IMR-90 (cell line): Measurements from ENCODE around the gene USP47. TPM values are rescaled to one million over a fixed set of nuclear protein-coding genes. Genes with fewer than 3 reads are reported as not detected.

Source experiments
- ATAC-seq: fragments of 200-7000 bp; cut with Tn5 transposase; 2 replicates; pipeline ENCODE4 v1.9.1; 2020; ENCODE audit warnings: low read depth, mild to moderate bottlenecking, moderate library complexity
- BruUV-seq: library from RNA; stranded (reverse); fragments of 400-500 nt; replicated peaks from 2 replicates; lab custom pipeline; 2021; lab: Mats Ljungman, UMichigan
- CTCF ChIA-PET: fragments of 300-600 bp; formaldehyde crosslinking; extraction: SDS; loops from one replicate; lab custom pipeline; 2021; ENCODE audit warnings: antibody characterized with exemption; lab: Yijun Ruan, JAX
- POLR2A ChIA-PET: fragments of 300-600 bp; sonication (Branson Sonifier 250); formaldehyde crosslinking; loops from one replicate; lab custom pipeline; 2022; ENCODE audit warnings: antibody characterized with exemption; ENCODE audit not compliant: unreplicated experiment; lab: Charles Lee
- DNase-seq: peaks from one replicate; pipeline ENCODE4 v3.0.0; 2013
- H2AFZ ChIP-seq: replicated peaks from 2 replicates; pipeline ENCODE3; 2013; ENCODE audit warnings: low read length, mild to moderate bottlenecking; ENCODE audit not compliant: poor library complexity
- H2AK5ac ChIP-seq: 2 replicates; pipeline ENCODE4 v1.6.1; 2013; ENCODE audit warnings: low read depth, low read length, inconsistent platforms
- H2AK9ac ChIP-seq: replicated peaks from 2 replicates; pipeline ENCODE3; 2013; ENCODE audit warnings: mild to moderate bottlenecking, low read depth, low read length, moderate library complexity; ENCODE audit not compliant: poor library complexity
- H2BK120ac ChIP-seq: 2 replicates; pipeline ENCODE4 v1.6.1; 2013; ENCODE audit warnings: low read depth, low read length, inconsistent platforms
- H2BK15ac ChIP-seq: 3 replicates; pipeline ENCODE4 v1.6.1; 2013; ENCODE audit warnings: low read depth, low read length, inconsistent platforms
- H2BK20ac ChIP-seq: 2 replicates; pipeline ENCODE4 v1.6.1; 2013; ENCODE audit warnings: low read depth, mild to moderate bottlenecking, inconsistent platforms, low read length, moderate library complexity
- H2BK5ac ChIP-seq: 2 replicates; pipeline ENCODE4 v1.6.1; 2013; ENCODE audit warnings: mild to moderate bottlenecking, low read depth, low read length, inconsistent platforms; ENCODE audit not compliant: poor library complexity, severe bottlenecking
- H3K14ac ChIP-seq: replicated peaks from 2 replicates; pipeline ENCODE4 v1.6.1; 2013; ENCODE audit warnings: low read depth, low read length, inconsistent platforms
- H3K18ac ChIP-seq: 2 replicates; pipeline ENCODE4 v1.6.1; 2013; ENCODE audit warnings: low read depth, low read length, control low read depth
- H3K23ac ChIP-seq: 2 replicates; pipeline ENCODE4 v1.6.1; 2013; ENCODE audit warnings: low read depth, low read length, inconsistent platforms
- H3K27ac ChIP-seq: 2 replicates; pipeline ENCODE4 v1.5.1; 2013; ENCODE audit warnings: mild to moderate bottlenecking, control low read depth, low read length; ENCODE audit not compliant: insufficient read depth
- H3K27me3 ChIP-seq: 2 replicates; pipeline ENCODE4 v1.6.1; 2013; ENCODE audit warnings: low read length; ENCODE audit not compliant: control insufficient read depth, insufficient read depth
- H3K36me3 ChIP-seq: 2 replicates; pipeline ENCODE4 v1.6.1; 2013; ENCODE audit warnings: low read length, mixed read lengths; ENCODE audit not compliant: control insufficient read depth, insufficient read depth
- H3K4ac ChIP-seq: 2 replicates; pipeline ENCODE4 v1.6.1; 2013; ENCODE audit warnings: low read depth, low read length, inconsistent platforms
- H3K4me1 ChIP-seq: 2 replicates; pipeline ENCODE4 v1.6.1; 2013; ENCODE audit warnings: low read length, mixed read lengths; ENCODE audit not compliant: control insufficient read depth, insufficient read depth
- H3K4me2 ChIP-seq: 2 replicates; pipeline ENCODE4 v1.6.1; 2013; ENCODE audit warnings: low read depth, mild to moderate bottlenecking, control low read depth, low read length, moderate library complexity
- H3K4me3 ChIP-seq: 2 replicates; pipeline ENCODE4 v1.5.1; 2013; ENCODE audit warnings: low read depth, mild to moderate bottlenecking, control low read depth, low read length, moderate library complexity; ENCODE audit not compliant: insufficient read depth
- H3K56ac ChIP-seq: 2 replicates; pipeline ENCODE4 v1.6.1; 2013; ENCODE audit warnings: low read length, inconsistent platforms; ENCODE audit not compliant: insufficient read depth; ENCODE audit errors: extremely low read depth
- H3K79me1 ChIP-seq, 2 experiments: 2 replicates each; pipeline ENCODE4 v1.6.1; 2013; ENCODE audit warnings: low read length in 2 of 2, inconsistent platforms in 1 of 2, low read depth in 1 of 2
- H3K9ac ChIP-seq: 2 replicates; pipeline ENCODE4 v1.6.1; 2013; ENCODE audit warnings: low read depth, low read length, control low read depth
- H3K9me1 ChIP-seq: 2 replicates; pipeline ENCODE4 v1.6.1; 2013; ENCODE audit warnings: low read length, inconsistent platforms; ENCODE audit not compliant: insufficient read depth
- H3K9me3 ChIP-seq: 2 replicates; pipeline ENCODE4 v1.6.1; 2013; ENCODE audit warnings: low read length; ENCODE audit not compliant: control insufficient read depth, insufficient read depth
- H4K20me1 ChIP-seq: 2 replicates; pipeline ENCODE4 v1.6.1; 2013; ENCODE audit warnings: low read length, inconsistent platforms; ENCODE audit not compliant: insufficient read depth
- H4K5ac ChIP-seq: 2 replicates; pipeline ENCODE4 v1.6.1; 2013; ENCODE audit warnings: mild to moderate bottlenecking, low read depth, low read length, control low read depth
- H4K8ac ChIP-seq, 2 experiments: 2 replicates each; pipeline ENCODE4 v1.6.1; 2013; ENCODE audit warnings: low read depth in 2 of 2, low read length in 2 of 2, control low read depth in 1 of 2, inconsistent platforms in 1 of 2
- H4K91ac ChIP-seq: 2 replicates; pipeline ENCODE4 v1.6.1; 2013; ENCODE audit warnings: low read depth, low read length, inconsistent platforms; ENCODE audit not compliant: insufficient read depth
- BHLHE40 ChIP-seq: fragments of 150-350 bp; IDR thresholded peaks from 2 replicates; pipeline ENCODE4 v1.6.1; 2016; ENCODE audit warnings: mild to moderate bottlenecking, low read depth, low read length
- CEBPB ChIP-seq: IDR thresholded peaks from 2 replicates; pipeline ENCODE4 v1.6.1; 2012; ENCODE audit warnings: low read depth, low read length, improper control_type of control experiment
- CHD1 ChIP-seq: IDR thresholded peaks from 2 replicates; pipeline ENCODE4 v1.6.1; 2012; ENCODE audit warnings: low read depth, low read length, improper control_type of control experiment
- FOS ChIP-seq: fragments of 150-350 bp; IDR thresholded peaks from 2 replicates; pipeline ENCODE4 v1.6.1; 2016; ENCODE audit warnings: low read depth, low read length
- MAFK ChIP-seq: IDR thresholded peaks from 2 replicates; pipeline ENCODE4 v1.6.1; 2012; ENCODE audit warnings: low read depth, low read length, improper control_type of control experiment
- MAZ ChIP-seq: IDR thresholded peaks from 2 replicates; pipeline ENCODE4 v1.6.1; 2012; ENCODE audit warnings: low read depth, mild to moderate bottlenecking, low read length, improper control_type of control experiment, moderate library complexity, borderline replicate concordance
- MXI1 ChIP-seq: IDR thresholded peaks from 2 replicates; pipeline ENCODE4 v1.6.1; 2012; ENCODE audit warnings: low read depth, mild to moderate bottlenecking, low read length, moderate library complexity, borderline replicate concordance
- NFE2L2 ChIP-seq: fragments of 150-350 bp; IDR thresholded peaks from 2 replicates; pipeline ENCODE4 v1.6.1; 2016; ENCODE audit warnings: low read depth, mild to moderate bottlenecking, low read length
- RFX5 ChIP-seq: IDR thresholded peaks from 2 replicates; pipeline ENCODE4 v1.8.0; 2012; ENCODE audit warnings: low read depth, mild to moderate bottlenecking, low read length, moderate library complexity
- WGBS, 2 experiments: methylation state at CpG; one replicate each; pipeline versions ENCODE4 v1.1.5 to v1.1.7; 2013; ENCODE audit warnings: missing lambda C conversion rate in 2 of 2; ENCODE audit not compliant: insufficient read length in 1 of 2; ENCODE audit errors: extremely low coverage in 2 of 2; 5-methylcytosine and 5-hydroxymethylcytosine counted together
- dilution Hi-C: fragments of 300-500 bp; cut with HindIII; formaldehyde crosslinking; loops from one replicate; pipeline ENCODE4 v1.14.3; 2018; ENCODE audit warnings: low sequenced_read_pairs; ENCODE audit not compliant: unreplicated experiment
- in situ Hi-C: fragments of 300-500 bp; cut with MboI; formaldehyde crosslinking; loops from 3 replicates; pipeline ENCODE4 v1.14.3; 2019; ENCODE audit warnings: low sequenced_read_pairs, inconsistent platforms, mixed read lengths
- intact Hi-C: fragments of 100-400 bp; cut with micrococcal nuclease; formaldehyde crosslinking; loops from 2 replicates; pipeline ENCODE4 v1.10.0; 2022
- polyA plus RNA-seq, 3 experiments: library from polyadenylated mRNA; depleted of rRNA; stranded (reverse); fragments of >200 nt; gene quantifications; 2 replicates each; pipeline ENCODE4 v1.2.3, GENCODE V29; 2012; ENCODE audit warnings: low replicate concordance in 1 of 3
- total RNA-seq: library from RNA; depleted of rRNA; stranded (reverse); fragments of >200 nt; gene quantifications from 2 replicates; pipeline ENCODE4 v1.2.3, GENCODE V29; 2012
- TF ChIP-seq, protein P1 (sequence below): fragments of 150-350 bp; IDR thresholded peaks from 2 replicates; pipeline ENCODE4 v1.6.1; 2017; ENCODE audit warnings: mild to moderate bottlenecking, antibody characterized with exemption, low read length, low read depth
- TF ChIP-seq, protein P2 (sequence below): conservative IDR thresholded peaks from 2 replicates; pipeline ENCODE4 v1.5.1; 2012; ENCODE audit warnings: mild to moderate bottlenecking, low read depth, low read length, improper control_type of control experiment

USP47 gene
- total and polyA plus RNA-seq, 2 of the 4 experiments (the other 2 are of a cell fraction): 15.0 to 110 TPM

DNA sequence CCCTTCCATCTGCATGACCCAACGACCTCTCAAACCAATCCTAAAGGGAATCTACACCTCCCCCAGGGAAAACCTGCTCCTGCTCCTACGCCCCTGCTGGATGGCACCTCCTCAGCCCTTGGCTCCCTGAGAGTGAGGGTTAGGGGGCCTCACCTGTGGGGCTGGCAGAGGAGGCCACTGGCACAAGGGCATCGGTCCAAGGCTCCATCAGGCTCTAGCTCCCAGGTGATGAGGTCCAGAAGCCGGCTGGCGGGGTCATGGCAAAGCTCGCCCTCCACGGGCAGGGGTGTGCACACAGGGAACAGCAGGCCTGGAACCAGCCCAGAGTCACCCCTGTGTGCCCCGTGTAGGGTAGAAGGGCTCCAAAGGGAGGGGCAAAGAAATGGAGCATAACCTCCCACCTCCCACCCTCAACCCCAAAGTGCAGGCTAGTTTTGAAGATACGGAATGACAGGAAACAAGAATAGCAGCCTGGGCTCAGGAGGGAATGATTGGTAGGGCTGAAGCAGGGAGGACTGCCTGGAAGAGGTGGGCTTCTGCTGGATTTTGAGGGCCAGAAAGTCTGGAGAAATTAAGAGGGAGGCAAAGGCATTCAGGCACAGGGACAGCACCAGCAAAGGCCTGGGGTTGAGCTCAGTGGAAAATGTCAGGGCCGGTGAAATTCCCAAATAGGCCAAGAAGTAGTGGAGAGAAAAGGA lies 124.0 kb downstream of the USP47 start:
- no peak overlapping the region; the same call in 1 of the 2 replicates for H3K4ac ChIP-seq
- H2AK9ac ChIP-seq: no peak overlapping the region
- WGBS, 2 experiments: 100% methylated on average over 4 of the region's 10 CpGs; no CpG with 5 or more reads in 1 of the 2 experiments
- no TSS peak for BruUV-seq
- H2BK20ac ChIP-seq: no peak overlapping the region
- no peak for TF ChIP-seq MAZ
- TF ChIP-seq, protein P1, sequence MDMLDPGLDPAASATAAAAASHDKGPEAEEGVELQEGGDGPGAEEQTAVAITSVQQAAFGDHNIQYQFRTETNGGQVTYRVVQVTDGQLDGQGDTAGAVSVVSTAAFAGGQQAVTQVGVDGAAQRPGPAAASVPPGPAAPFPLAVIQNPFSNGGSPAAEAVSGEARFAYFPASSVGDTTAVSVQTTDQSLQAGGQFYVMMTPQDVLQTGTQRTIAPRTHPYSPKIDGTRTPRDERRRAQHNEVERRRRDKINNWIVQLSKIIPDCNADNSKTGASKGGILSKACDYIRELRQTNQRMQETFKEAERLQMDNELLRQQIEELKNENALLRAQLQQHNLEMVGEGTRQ: no peak
- TF ChIP-seq NFE2L2: no peak
- no peak for TF ChIP-seq CEBPB
- no peak for TF ChIP-seq RFX5
- no peak for TF ChIP-seq BHLHE40
- no peak for TF ChIP-seq FOS
- TF ChIP-seq MAFK: no peak
- TF ChIP-seq, protein P2, sequence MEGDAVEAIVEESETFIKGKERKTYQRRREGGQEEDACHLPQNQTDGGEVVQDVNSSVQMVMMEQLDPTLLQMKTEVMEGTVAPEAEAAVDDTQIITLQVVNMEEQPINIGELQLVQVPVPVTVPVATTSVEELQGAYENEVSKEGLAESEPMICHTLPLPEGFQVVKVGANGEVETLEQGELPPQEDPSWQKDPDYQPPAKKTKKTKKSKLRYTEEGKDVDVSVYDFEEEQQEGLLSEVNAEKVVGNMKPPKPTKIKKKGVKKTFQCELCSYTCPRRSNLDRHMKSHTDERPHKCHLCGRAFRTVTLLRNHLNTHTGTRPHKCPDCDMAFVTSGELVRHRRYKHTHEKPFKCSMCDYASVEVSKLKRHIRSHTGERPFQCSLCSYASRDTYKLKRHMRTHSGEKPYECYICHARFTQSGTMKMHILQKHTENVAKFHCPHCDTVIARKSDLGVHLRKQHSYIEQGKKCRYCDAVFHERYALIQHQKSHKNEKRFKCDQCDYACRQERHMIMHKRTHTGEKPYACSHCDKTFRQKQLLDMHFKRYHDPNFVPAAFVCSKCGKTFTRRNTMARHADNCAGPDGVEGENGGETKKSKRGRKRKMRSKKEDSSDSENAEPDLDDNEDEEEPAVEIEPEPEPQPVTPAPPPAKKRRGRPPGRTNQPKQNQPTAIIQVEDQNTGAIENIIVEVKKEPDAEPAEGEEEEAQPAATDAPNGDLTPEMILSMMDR: no peak
- TF ChIP-seq CHD1: no peak
- no peak for TF ChIP-seq MXI1
- H3K18ac ChIP-seq: no peak overlapping the region
- peaks cover 24 to 64% of the 10 kb centered on the region in 2 experiments for H3K79me1 ChIP-seq
- no peaks in the 10 kb centered on the region for H3K9me3 ChIP-seq
- H4K20me1 ChIP-seq: 0 out of 2 replicates have a peak, but pooled peaks cover 6% of the 10 kb centered on the region
- H2AFZ ChIP-seq: no peak overlapping the region
- H3K4me1 ChIP-seq: no peaks in the 10 kb centered on the region
- no peak overlapping the region for H3K23ac ChIP-seq
- ChIA-PET CTCF (interaction anchor here (1.6 kb wide), 1 partner anchor 11 kb away, joined by 6 read pairs; no protein-coding TSS in a partner anchor), POLR2A (no interaction called here)
- H3K27ac ChIP-seq: no peak overlapping the region
- H3K9ac ChIP-seq: no peak overlapping the region
- H3K9me1 ChIP-seq: peaks cover 11% of the 10 kb centered on the region; the same call in 1 of the 2 replicates
- H4K8ac ChIP-seq: no peak overlapping the region
- H3K14ac ChIP-seq: no peak overlapping the region
- H2BK5ac ChIP-seq: no peak overlapping the region
- no peak overlapping the region for H4K91ac ChIP-seq
- H3K56ac ChIP-seq: no peak overlapping the region
- intact Hi-C loops (no loop called here), dilution Hi-C loops (no loop called here), in situ Hi-C loops (no loop called here)
- H3K4me2 ChIP-seq: no peak overlapping the region
- no peak overlapping the region for H4K5ac ChIP-seq
- no peak overlapping the region for H2AK5ac ChIP-seq
- H2BK15ac ChIP-seq: no peak overlapping the region
- no peak overlapping the region for H2BK120ac ChIP-seq
- peaks cover 58% of the 10 kb centered on the region for H3K36me3 ChIP-seq
- H3K4me3 ChIP-seq: no peak overlapping the region
- ATAC-seq (no peak), DNase-seq (no peak)
- H3K27me3 ChIP-seq: no peaks in the 10 kb centered on the region
